Calu3 (cell line): ENCODE results near the gene B9D2. TPM values are rescaled to one million over a fixed set of nuclear protein-coding genes. Genes with fewer than 3 reads are reported as not detected.
"Not testable (repeated sequence)": the region's sequence is repeated elsewhere in the genome, so short reads cannot be mapped to it uniquely, and the experiment has no call there.

Experiments
- BruUV-seq: library from RNA; stranded (reverse); fragments of 400-500 nt; replicated peaks from 2 replicates; lab custom pipeline; 2021; lab: Mats Ljungman, UMichigan
- CTCF ChIA-PET: fragments of 300-600 bp; sonication (Branson Sonifier 250); formaldehyde crosslinking; loops from one replicate; lab custom pipeline; 2022; ENCODE audit warnings: antibody characterized with exemption; lab: Charles Lee
- DNase-seq: peaks from one replicate; pipeline ENCODE4 v3.0.0; 2022
- H3K27ac Mint-ChIP-seq: one replicate; pipeline ENCODE4 v1.8.0; 2022; ENCODE audit warnings: mixed read lengths; ENCODE audit not compliant: unreplicated experiment
- H3K27me3 Mint-ChIP-seq: one replicate; pipeline ENCODE4 v1.8.0; 2022; ENCODE audit warnings: mixed read lengths; ENCODE audit not compliant: unreplicated experiment
- H3K36me3 Mint-ChIP-seq: one replicate; pipeline ENCODE4 v1.8.0; 2022; ENCODE audit warnings: mild to moderate bottlenecking, moderate library complexity, mixed read lengths; ENCODE audit not compliant: insufficient read depth, unreplicated experiment
- H3K4me1 Mint-ChIP-seq: one replicate; pipeline ENCODE4 v1.8.0; 2022; ENCODE audit warnings: mild to moderate bottlenecking, low read depth, mixed read lengths; ENCODE audit not compliant: unreplicated experiment
- H3K4me3 Mint-ChIP-seq: one replicate; pipeline ENCODE4 v1.8.0; 2022; ENCODE audit warnings: mild to moderate bottlenecking, low read depth, moderate library complexity, mixed read lengths; ENCODE audit not compliant: unreplicated experiment
- H3K9me3 Mint-ChIP-seq: one replicate; pipeline ENCODE4 v1.8.0; 2022; ENCODE audit warnings: low read depth, mixed read lengths; ENCODE audit not compliant: unreplicated experiment
- CTCF ChIP-seq: fragments of 200-600 bp; IDR thresholded peaks from one replicate; pipeline ENCODE4 v1.8.0; 2022; ENCODE audit warnings: antibody characterized with exemption; ENCODE audit not compliant: unreplicated experiment
- intact Hi-C: fragments of 100-400 bp; cut with micrococcal nuclease; formaldehyde crosslinking; loops from one replicate; pipeline ENCODE4 v1.10.0; 2022; ENCODE audit not compliant: unreplicated experiment
- total RNA-seq: library from RNA; stranded (reverse); gene quantifications from 2 replicates; pipeline ENCODE4 v1.2.3, GENCODE V29; 2022

Gene B9D2
- total RNA-seq, 1 experiment from 2014 or later: 6.4 TPM

GRCh38 chr19:41410336-41411054 is 46.5 kb upstream of the B9D2 start:
- Mint-ChIP-seq H3K27me3 (no peaks in the 10 kb centered on the region), H3K4me1 (peaks cover 19% of the 10 kb centered on the region), H3K9me3 (no peaks in the 10 kb centered on the region), H3K4me3 (no peak overlapping the region), H3K36me3 (no peaks in the 10 kb centered on the region), H3K27ac (peak overlapping the region; percentile 14)
- intact Hi-C loops: no loop called here
- no peak for DNase-seq
- CTCF ChIA-PET: interaction anchor here (1.3 to 2.1 kb wide), 4 partner anchors 29 to 58 kb away, joined by 3 to 7 read pairs (median 5); partner anchors contain the start of genes B9D2, DMAC2, ERICH4 and TGFB1
- no TSS peak for BruUV-seq
- no peak for TF ChIP-seq CTCF

- peak; percentile 71 for DNase-seq
- Mint-ChIP-seq H3K27me3 (no peaks in the 10 kb centered on the region), H3K4me1 (peaks cover 19% of the 10 kb centered on the region), H3K4me3 (peak overlapping the region; percentile 18), H3K9me3 (no peaks in the 10 kb centered on the region), H3K27ac (peak overlapping the region; percentile 79), H3K36me3 (no peaks in the 10 kb centered on the region)
- CTCF ChIA-PET: interaction anchor here (0.6 to 2.1 kb wide), 9 partner anchors 18 to 161 kb away, joined by 3 to 7 read pairs (median 4); partner anchors contain the start of genes B3GNT8, B9D2, DMAC2 and ERICH4
- no peak for TF ChIP-seq CTCF
- intact Hi-C loops: no loop called here
- BruUV-seq: no TSS peak
Measured at GRCh38 chr19:41409288-41409687, 45.3 kb upstream of the B9D2 start.

GRCh38 chr19:41408846-41409245 is 44.9 kb upstream of the B9D2 start:
- BruUV-seq, H3K9me3 Mint-ChIP-seq, DNase-seq, H3K36me3 Mint-ChIP-seq, intact Hi-C loops, H3K27me3 Mint-ChIP-seq: not testable (repeated sequence)
- Mint-ChIP-seq H3K4me3 (peak overlapping the region; percentile 18), H3K4me1 (peaks cover 19% of the 10 kb centered on the region), H3K27ac (peak overlapping the region; percentile 79)
- CTCF ChIA-PET: interaction anchor here (0.6 to 2.1 kb wide), 8 partner anchors 18 to 162 kb away, joined by 3 to 7 read pairs (median 4); partner anchors contain the start of genes B3GNT8, DMAC2, ERICH4 and TGFB1

GRCh38 chr19:41408256-41408655 is 44.3 kb upstream of the B9D2 start:
- intact Hi-C loops: no loop called here
- H3K36me3 Mint-ChIP-seq: no peaks in the 10 kb centered on the region
- H3K4me3 Mint-ChIP-seq: no peak overlapping the region
- no peak for TF ChIP-seq CTCF
- no peaks in the 10 kb centered on the region for H3K9me3 Mint-ChIP-seq
- peaks cover 19% of the 10 kb centered on the region for H3K4me1 Mint-ChIP-seq
- H3K27me3 Mint-ChIP-seq: no peaks in the 10 kb centered on the region
- BruUV-seq: no TSS peak
- no peak for DNase-seq
- CTCF ChIA-PET: interaction anchor here (0.6 to 2.1 kb wide), 3 partner anchors 10 to 80 kb away, joined by 3 to 7 read pairs (median 4); partner anchors contain the start of gene DMAC2
- no peak overlapping the region for H3K27ac Mint-ChIP-seq
